Activated CD4-positive, alpha-beta T cell treated with anti-CD3 and anti-CD28 coated beads, Interleukin-10, Interleukin-2, amounts not matched to agents 100 ng/mL and 50 ng/mL, durations not matched to agents 16 hours and 8 hours (primary cell): Measurements from ENCODE around the gene SAV1.
A peak's percentile ranks its signal among the peaks of the same experiment; 100 is the strongest.

Source experiments
- DNase-seq: peaks from one replicate; pipeline ENCODE4 v3.0.0-alpha.2; 2020

The SAV1 gene

GRCh38 chr14:50605766-50606165 is 62.3 kb downstream of the SAV1 start:
- DNase-seq = no peak

DNA sequence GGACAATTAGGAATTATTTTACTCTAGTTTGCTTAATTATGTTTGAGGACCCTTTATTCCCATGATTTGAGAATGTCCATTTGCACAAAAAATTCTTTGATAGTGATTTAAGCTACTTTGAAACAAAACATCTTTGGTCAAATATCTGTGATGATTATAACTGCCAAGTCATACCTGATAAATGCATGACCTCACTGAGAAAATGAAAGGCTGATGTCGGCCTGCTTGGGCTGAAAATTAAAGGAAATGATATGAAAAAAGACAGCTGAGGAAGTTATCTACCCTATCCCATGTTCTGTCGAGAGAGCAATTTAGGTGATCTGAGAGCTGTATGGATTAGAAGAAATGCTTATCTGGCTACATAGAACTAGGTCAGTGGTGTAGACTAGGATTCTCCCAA is 64.5 kb downstream of the SAV1 start:
- no peak for DNase-seq

- no peak for DNase-seq
Measured at GRCh38 chr14:50602035-50602434, 66.1 kb downstream of the SAV1 start.

DNA sequence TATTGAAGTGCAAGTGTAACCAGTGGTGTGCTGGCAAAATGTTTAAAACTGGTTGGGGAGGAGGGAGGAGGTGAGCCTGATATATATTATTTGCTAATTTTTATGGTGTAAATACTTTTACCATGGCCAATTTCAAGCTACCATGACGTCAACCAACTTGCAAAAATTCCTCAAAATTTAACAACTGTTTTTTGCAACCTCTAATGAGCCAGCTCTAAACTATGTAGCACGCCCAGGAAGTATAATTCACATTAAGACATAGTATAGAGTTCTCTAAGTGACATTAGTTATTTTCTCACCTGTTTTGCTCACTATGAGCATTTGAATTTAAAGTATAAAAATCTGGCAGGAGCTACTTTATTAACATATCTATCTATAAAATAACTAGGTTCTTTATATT is 66.7 kb downstream of the SAV1 start:
- DNase-seq = no peak

DNA sequence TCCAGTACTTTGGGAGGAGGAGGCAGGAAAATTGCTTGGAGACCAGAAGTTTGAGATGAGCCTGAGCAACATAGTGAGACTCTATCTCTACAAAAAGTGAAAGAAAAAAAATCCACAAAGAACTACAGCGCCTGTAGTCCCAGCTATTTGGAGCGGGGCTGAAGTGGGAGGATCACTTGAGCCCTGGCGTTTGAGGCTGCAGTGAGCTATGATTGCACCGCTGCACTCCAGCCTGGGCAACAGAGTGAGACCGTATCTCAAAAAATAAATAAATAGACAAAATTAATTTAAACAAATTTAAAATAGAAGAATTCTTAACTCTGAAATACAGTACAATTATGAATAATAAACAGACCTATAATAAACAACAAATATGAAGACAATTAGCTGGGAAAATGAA is 67.3 kb downstream of the SAV1 start:
- DNase-seq = no peak

DNA sequence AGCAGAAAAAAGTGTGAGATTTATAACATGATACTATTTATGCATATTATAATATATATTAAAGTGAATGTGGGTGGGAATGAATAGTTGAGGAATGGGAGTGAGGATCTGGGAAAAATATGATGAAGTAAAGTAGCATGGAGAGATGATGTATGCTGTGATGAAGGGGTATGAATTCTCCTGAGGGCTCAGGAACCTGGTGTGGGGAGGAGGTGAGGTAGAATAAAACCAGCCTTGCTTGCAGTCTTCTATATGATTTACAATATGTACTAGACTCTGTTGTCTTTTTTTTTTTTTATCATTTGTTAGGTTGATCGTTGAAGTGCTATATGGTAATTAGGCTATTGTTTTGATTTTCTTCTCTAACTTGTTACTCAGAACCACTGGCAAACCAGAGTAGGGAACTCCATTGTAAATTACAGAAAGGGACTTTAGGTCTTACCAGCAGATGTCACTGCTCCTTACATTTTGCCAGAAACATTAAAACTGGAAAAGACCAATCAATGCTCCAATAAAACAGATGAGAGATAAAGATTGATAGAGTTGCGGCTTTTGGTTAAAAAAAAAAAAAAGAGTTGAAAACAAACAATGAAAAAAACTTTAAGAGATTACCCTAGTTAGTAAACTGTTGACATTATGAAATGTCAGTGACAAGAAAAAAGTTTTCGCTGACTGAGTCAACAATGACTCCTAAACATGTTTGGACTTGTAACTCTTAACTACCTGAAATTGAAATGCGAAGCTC is 68.2 kb downstream of the SAV1 start:
- DNase-seq = peak; percentile 24

DNA sequence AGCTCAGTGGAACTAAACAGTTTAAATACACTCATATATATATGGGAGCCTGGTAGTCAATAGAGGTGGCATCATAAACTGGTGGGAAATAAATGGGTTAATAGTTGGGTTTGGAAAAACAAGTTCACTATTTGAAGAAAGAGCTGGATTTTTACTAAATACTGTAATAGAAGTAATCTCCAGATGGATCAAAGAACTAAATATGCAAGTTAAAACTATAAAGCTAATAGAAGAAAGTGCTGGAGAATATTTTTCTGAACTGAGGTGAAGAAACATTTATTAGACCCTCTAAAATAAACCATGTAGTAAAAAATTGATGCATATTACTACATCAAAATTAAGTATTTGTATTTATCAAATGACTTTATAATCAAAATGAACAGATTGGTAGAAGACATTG is 69.3 kb downstream of the SAV1 start:
- no peak for DNase-seq

- no peak for DNase-seq
Measured at GRCh38 chr14:50594577-50595316, 73.4 kb downstream of the SAV1 start.

DNA sequence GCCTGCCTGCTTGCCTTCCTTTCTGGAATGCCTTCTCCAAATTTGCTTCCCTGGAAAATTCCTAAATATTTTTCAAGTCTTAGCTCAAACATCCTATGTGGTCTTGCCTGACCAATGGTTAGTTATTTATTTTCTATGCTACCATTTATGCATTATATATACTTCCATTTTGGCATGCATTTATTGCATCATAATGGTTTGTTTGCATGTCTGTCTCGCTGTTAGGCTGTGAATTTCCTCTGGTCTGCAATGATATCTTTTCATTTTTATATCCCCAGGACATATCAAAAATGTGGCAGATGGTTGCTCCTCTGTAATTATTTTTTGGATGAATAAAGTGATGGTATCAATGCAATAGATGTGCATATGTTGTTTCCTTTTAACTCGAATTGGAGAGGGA is 77.6 kb downstream of the SAV1 start:
- no peak for DNase-seq
